ENCODE data around the gene MTTP. TPM values are rescaled to one million over a fixed set of nuclear protein-coding genes. Genes with fewer than 3 reads are reported as not detected.

MTTP gene
- total RNA-seq, 1 donor from 2014 or later, result not detected

DNA sequence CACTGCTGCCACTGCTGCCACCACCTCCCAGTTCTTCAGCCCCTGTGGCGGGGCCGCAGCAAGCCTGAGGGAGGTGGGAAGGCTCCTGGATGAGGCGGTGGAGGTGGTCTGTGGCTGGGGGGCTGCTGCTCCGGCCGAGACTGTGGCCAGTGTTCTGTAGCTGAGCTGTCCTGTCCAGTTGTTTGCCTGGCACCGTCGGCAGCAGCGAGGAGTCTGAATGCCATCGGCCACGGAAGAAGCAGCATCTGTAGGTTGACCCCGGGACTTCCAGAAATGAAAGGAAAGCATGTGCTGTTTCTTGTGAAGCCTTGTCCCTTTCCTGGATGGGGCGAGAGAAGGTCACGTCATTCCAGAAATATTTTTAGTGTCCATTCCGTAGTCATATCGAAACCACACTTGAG lies 79.7 kb downstream of the MTTP start:
- no peaks in the 10 kb centered on the region for H3K4me1 ChIP-seq
- no peaks in the 10 kb centered on the region for H3K9me3 ChIP-seq
- H3K27me3 ChIP-seq, result no peaks in the 10 kb centered on the region
- H3K36me3 ChIP-seq, result no peaks in the 10 kb centered on the region
- H3K27ac ChIP-seq, result no peak overlapping the region
- H3K4me3 ChIP-seq, result no peak overlapping the region
- DNase-seq (ENCODE audit: extremely low spot score in 2 of 2), result no peak
- TF ChIP-seq POLR2A (IDR thresholded peaks at IDR 0.05) (no peak), CTCF (IDR thresholded peaks at IDR 0.05) (no peak), POLR2AphosphoS5 (IDR thresholded peaks at IDR 0.05; ENCODE audit: insufficient read depth in 1 of 2, low read depth in 1 of 2) (no peak)
- intact Hi-C loops (cut with DNase I), result no loop called here

DNA sequence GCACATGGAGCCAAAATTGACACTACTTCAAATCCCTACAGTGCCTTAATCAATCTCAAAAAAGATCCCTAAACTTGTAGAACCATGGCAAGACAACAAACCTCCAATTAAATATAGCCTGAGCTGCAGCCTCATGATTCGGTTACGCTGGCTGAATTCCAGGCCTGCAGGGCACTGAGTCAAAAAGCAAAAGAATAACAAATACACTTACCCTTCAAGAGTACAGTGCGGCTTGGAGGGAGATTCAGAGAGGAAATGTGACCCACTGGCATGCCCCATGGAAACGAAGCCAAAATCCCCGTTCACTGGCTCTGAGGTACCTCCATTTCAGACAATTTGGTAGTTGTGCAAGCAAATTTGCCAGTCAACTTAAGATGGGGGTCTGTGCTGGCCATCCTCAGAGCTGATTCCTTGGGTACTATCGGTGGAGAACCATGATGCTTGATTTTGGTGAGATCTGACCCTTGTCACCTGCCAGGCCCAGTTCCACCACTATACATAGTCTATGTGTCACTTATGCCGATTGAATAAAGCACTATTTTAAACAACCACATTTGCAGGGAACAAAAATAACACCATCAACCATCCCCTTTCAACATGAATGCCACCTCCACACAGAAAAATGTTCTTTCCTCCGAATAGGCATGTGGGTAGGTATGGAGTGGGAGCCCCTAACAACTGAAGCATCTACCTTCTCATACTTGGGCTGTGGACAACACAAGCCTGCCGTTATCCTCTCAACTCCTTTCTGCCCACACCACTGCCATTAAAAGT lies 80.9 kb downstream of the MTTP start:
- Histone ChIP-seq H3K36me3 (no peaks in the 10 kb centered on the region), H3K9me3 (no peaks in the 10 kb centered on the region), H3K27me3 (no peaks in the 10 kb centered on the region), H3K4me3 (no peak overlapping the region), H3K27ac (no peak overlapping the region), H3K4me1 (no peaks in the 10 kb centered on the region)
- intact Hi-C loops (cut with DNase I), result no loop called here
- DNase-seq (ENCODE audit: extremely low spot score in 2 of 2), result no peak
- TF ChIP-seq POLR2AphosphoS5 (IDR thresholded peaks at IDR 0.05; ENCODE audit: insufficient read depth in 1 of 2, low read depth in 1 of 2) (no peak), CTCF (IDR thresholded peaks at IDR 0.05) (no peak), POLR2A (IDR thresholded peaks at IDR 0.05) (no peak)

DNA sequence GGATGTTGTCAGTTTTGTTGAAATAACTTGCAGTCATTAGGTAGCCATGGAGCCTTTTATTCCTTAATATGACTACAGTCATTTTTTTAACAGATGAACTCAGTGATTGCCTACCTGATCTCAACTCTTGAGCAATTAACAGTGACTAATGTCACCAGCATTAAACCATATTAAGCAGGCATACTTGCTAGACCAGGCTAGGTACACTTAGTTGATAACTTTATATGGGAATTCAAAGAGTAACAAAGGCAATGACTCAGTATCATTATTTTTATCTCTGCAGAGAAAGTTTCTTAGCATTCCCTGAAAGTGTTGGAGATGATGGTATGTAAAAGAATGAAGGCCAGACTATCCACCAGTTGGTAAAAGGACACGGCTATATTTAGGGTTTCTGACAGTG lies 83.2 kb downstream of the MTTP start, which contains the start of gene C4orf54:
Gene C4orf54 (minus strand): TSS at position 31 of the 400 bp plus-strand sequence. CDS start 3,180 bp downstream, outside the sequence.
- DNase-seq (ENCODE audit: extremely low spot score in 2 of 2), result no peak
- Histone ChIP-seq H3K36me3 (no peaks in the 10 kb centered on the region), H3K4me1 (no peaks in the 10 kb centered on the region), H3K27ac (no peak within 1 kb of the TSS), H3K4me3 (no peak within 1 kb of the TSS), H3K27me3 (no peaks in the 10 kb centered on the region), H3K9me3 (no peaks in the 10 kb centered on the region)
- intact Hi-C loops (cut with DNase I), result no loop called here
- peak in 1 of 2 donors; percentile 72 for TF ChIP-seq POLR2AphosphoS5 (IDR thresholded peaks at IDR 0.05; ENCODE audit: insufficient read depth in 1 of 2, low read depth in 1 of 2)
- no peak for TF ChIP-seq POLR2A (IDR thresholded peaks at IDR 0.05)
- no peak for TF ChIP-seq CTCF (IDR thresholded peaks at IDR 0.05)

DNA sequence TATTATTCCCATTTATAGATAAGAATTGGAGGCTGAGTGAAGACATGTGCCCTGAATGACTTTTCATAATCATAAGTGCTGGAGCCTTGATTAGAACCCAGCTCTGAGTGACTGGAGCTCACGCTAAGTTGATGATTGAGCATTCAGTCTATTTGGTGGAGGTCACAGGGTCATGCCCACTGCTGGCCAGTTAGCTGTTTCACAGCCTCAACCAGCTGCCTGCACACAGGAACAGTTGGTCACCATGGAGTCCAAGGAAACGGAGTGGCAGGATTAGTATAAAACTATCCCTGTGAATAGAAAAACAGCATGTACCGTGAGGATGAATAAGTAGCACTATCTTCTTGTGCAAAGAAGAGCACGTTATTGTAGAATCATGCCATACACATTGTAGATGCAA lies 84.0 kb downstream of the MTTP start:
- no peak for DNase-seq (ENCODE audit: extremely low spot score in 2 of 2)
- no peaks in the 10 kb centered on the region for H3K27me3 ChIP-seq
- no peaks in the 10 kb centered on the region for H3K36me3 ChIP-seq
- H3K4me3 ChIP-seq, result no peak overlapping the region
- no peaks in the 10 kb centered on the region for H3K4me1 ChIP-seq
- no peak overlapping the region for H3K27ac ChIP-seq
- TF ChIP-seq POLR2A (IDR thresholded peaks at IDR 0.05) (no peak), CTCF (IDR thresholded peaks at IDR 0.05) (no peak), POLR2AphosphoS5 (IDR thresholded peaks at IDR 0.05; ENCODE audit: insufficient read depth in 1 of 2, low read depth in 1 of 2) (no peak)
- no peaks in the 10 kb centered on the region for H3K9me3 ChIP-seq
- intact Hi-C loops (cut with DNase I), result no loop called here

DNA sequence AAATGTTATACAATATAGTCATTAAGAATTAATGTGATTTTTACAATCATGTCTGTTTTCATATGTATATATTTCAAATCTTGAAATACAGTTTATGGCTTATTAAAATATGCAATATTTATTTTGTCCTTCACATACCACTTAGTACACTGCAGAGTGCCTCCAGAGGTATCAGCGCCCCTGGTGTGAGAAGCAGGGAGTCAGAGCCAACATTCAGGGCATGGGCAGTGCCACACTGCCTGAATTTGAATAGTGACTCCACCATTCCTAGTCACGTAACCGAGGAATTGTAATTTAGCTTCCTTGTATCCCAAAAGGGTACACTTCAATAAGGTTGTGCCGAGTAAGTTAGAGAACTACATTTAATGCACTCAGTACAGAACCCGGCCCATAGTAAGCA lies 87.3 kb downstream of the MTTP start:
- no peaks in the 10 kb centered on the region for H3K4me1 ChIP-seq
- H3K36me3 ChIP-seq, result no peaks in the 10 kb centered on the region
- no peaks in the 10 kb centered on the region for H3K9me3 ChIP-seq
- no peak overlapping the region for H3K27ac ChIP-seq
- H3K27me3 ChIP-seq, result no peaks in the 10 kb centered on the region
- intact Hi-C loops (cut with DNase I), result no loop called here
- H3K4me3 ChIP-seq, result no peak overlapping the region
- TF ChIP-seq POLR2AphosphoS5 (IDR thresholded peaks at IDR 0.05; ENCODE audit: insufficient read depth in 1 of 2, low read depth in 1 of 2), result no peak
- no peak for TF ChIP-seq POLR2A (IDR thresholded peaks at IDR 0.05)
- TF ChIP-seq CTCF (IDR thresholded peaks at IDR 0.05), result no peak
- DNase-seq (ENCODE audit: extremely low spot score in 2 of 2), result no peak
